Camera-type eye (tissue), 1 donor: ENCODE data around the gene KBTBD8. TPM values are rescaled to one million over a fixed set of nuclear protein-coding genes. Genes with fewer than 3 reads are reported as not detected.

Experiments used
- total RNA-seq: library from RNA; depleted of rRNA; stranded (reverse); fragments of >200 nt; gene quantifications from one replicate; pipeline ENCODE4 v1.2.3, GENCODE V29; 2014

KBTBD8 gene
- total RNA-seq: 7.5 TPM

GRCh38 chr3:66998113-66998903 is at the start of gene KBTBD8:
KBTBD8 (plus strand) TSS chr3:66998307; CDS start chr3:66998356, 49 bp downstream.

